HG03139 (cell line): ENCODE measurements around the gene RUFY1.
"Not testable (repeated sequence)": the region's sequence is repeated elsewhere in the genome, so short reads cannot be mapped to it uniquely, and the experiment has no call there.

Experiments
- ATAC-seq: cut with Tn5 transposase; IDR thresholded peaks from one replicate; pipeline ENCODE4 v1.9.1; 2021; ENCODE audit not compliant: unreplicated experiment

The RUFY1 gene

GRCh38 chr5:179536676-179537075 is 13.7 kb upstream of the RUFY1 start:
- no peak for ATAC-seq

- ATAC-seq: no peak
These were observed 8.2 kb upstream of the RUFY1 start for GRCh38 chr5:179542170-179542569.

DNA sequence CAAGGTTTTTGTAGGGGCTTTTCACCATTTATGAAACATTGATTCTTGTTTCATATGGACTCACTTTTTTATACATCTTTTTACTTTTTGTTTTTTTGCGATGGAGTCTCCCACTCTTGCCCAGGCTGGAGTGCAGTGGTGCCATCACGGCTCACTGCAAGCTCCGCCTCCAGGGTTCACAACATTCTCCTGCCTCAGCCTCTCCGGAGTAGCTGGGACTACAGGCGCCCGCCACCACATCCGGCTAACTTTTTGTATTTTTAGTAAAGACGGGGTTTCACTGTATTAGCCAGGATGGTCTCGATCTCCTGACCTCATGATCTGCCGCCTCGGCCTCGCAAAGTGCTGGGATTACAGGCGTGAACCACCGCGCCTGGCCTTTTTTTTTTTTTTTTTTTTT is 7.1 kb upstream of the RUFY1 start:
- not testable (repeated sequence) for ATAC-seq

GRCh38 chr5:179553006-179553405 is 2.7 kb downstream of the RUFY1 start:
- no peak for ATAC-seq

DNA sequence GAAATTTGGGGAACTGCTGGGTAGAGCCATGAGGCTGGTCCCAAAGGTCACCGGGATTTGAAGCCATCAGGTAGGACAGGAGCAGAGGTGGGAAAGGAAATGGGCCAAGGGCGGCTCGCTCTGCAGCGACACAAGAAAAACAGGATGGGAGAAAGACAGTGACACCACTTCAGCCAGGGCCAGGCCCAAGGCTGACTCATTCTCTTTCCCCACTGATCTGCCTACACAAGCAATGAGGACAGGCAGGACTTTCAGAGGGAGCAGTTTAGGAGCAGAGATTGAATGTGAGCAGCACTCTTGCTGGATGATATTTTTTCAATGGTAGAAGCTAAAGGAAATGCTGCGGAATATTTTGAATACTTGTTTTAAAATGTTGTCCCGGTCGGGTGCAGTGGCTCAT is 3.5 kb downstream of the RUFY1 start:
- ATAC-seq: no peak

- ATAC-seq: no peak
These were observed 4.6 kb downstream of the RUFY1 start for GRCh38 chr5:179554981-179555380.

DNA sequence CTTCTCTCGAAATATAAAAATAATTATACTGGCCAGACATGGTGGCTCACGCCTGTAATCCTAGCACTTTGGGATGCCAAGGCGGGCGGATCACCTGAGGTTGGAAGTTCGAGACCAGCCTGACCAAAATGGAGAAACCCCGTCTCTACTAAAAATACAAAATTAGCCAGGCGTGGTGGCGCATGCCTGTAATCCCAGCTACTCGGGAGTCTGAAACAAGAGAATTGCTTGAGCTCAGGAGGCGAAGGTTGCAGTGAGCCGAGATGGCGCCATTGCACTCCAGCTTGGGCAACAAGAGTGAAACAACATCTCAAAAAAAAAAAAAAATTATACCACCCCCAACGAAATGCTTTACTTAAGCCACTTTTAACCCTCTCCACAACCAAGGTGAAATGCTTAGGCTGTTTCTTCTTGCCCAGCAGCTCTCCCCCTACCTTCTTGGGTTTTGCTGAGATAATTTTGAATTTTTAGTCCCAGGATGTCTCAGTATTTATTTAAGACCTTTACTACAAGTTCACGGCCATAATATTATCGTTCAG is 8.0 kb downstream of the RUFY1 start:
- ATAC-seq: not testable (repeated sequence)

DNA sequence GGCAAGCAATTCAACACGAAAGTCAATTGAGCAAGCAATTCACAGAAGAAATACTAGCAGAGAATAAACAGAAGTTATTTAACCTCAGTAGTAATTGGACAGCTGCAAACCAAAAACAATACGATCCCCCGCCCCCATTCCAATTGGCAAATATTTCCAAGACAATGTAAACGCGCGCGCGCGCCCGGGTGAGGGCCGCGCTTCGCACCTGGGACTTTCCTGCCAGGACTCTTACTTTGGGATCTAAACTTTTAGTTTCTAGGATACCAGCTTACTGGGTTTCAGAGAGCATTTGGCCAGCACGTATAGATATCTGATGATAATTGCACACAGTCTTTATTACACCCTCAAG is 8.6 kb downstream of the RUFY1 start:
- no peak for ATAC-seq

GRCh38 chr5:179559284-179560252 is 9.2 kb downstream of the RUFY1 start:
- peak; percentile 99 for ATAC-seq

- ATAC-seq: no peak
These were observed 14.2 kb downstream of the RUFY1 start for GRCh38 chr5:179564526-179564925.

- ATAC-seq: no peak
These were observed 18.4 kb downstream of the RUFY1 start for GRCh38 chr5:179568721-179569120.

DNA sequence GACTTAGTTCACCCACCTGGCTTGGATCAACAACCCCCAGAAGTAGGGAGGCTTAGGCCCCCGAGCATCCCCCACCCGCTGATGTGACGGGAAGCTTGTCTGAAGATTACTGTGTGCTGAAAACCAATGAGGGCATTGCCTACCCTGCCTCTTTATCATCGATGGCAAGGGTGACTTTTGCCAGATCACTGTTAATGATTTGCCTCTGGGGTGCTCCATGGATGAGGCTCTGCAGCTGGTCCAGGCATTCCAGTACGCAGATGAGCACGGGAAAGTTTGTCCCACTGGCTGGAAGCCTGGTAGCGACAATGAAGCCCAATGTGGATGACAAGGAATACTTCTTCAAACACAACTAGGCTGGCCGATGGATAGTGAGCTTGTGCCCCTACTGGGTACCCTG is 22.0 kb downstream of the RUFY1 start:
- ATAC-seq: no peak

DNA sequence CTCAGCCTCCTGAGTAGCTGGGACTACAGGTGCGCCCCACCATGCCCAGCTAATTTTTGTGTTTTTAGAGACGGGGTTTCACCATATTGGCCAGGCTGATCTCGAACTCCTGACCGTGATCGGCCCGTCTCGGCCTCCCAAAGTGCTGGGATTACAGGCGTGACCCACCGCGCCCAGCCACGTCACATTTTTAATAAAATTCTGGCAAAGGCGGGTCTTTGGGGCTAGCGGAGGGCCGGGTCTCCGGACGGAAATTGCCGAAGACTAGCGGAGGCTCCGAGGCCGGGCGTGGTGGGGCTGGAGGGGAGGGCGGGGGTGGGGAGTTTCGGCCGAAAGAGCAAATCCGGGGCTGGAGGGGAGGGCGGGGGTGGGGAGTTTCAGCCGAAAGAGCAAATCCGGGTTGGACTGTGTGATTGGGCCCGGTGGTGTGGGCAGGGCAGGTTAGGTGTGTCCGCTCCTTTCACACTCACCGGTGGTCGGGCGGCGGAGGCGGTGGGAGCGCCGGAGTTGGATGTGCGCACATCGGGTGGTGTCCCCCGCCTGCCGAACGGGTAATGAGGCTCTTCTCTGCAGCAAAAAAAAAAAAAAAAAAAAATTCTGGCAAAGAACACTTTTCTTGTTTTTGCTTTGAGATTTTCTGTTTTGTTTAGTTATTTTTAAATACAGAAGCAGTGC is 27.1 kb downstream of the RUFY1 start:
- no peak for ATAC-seq

- ATAC-seq: no peak
These were observed 35.6 kb downstream of the RUFY1 start for GRCh38 chr5:179585941-179586401.

GRCh38 chr5:179588166-179588565 is 37.8 kb downstream of the RUFY1 start:
- no peak for ATAC-seq

- ATAC-seq: no peak
These were observed 45.6 kb downstream of the RUFY1 start for GRCh38 chr5:179595916-179596315.

- ATAC-seq: no peak
These were observed 46.1 kb downstream of the RUFY1 start for GRCh38 chr5:179596421-179596820.

- no peak for ATAC-seq
These were observed 48.7 kb downstream of the RUFY1 start for GRCh38 chr5:179599100-179599499.

DNA sequence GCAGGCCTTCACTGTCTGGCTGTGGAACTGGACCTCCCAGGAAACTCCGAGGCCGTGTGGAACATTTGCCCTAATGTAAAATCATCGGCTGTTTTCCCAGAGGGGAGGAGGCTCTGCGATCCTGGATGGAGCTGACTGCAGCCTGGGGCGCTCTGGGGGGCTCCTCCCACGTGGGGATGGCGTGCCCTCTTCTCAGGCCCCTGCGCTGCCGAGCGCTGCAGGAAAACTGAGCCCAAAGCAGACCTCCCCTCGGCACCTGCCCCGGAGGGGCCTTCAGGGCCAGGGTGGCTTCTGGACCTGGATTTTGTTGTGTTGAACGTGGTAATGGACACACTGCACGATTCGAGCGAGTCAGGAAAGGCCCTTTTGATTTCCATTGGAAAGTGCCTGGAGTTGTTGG is 49.2 kb downstream of the RUFY1 start:
- no peak for ATAC-seq

DNA sequence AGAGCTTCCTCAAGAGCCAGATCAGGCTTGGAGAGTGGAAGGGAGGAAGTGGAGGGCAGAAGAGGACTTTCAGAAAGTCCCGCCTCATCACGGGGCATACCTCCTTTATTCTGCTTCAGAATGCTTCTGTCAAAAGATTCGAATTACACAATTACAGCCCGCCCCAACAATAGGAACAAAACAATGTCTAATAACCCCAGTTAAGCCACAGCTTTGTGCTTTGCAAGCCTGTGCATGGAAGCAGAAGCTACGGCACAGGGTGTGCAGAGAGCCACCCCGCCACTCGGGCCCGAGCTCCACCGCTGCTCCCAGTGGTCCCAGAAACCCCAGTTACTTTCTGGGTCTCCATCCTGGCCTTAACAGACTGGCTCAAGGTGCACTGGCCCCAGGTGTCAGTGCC is 49.6 kb downstream of the RUFY1 start:
- no peak for ATAC-seq

DNA sequence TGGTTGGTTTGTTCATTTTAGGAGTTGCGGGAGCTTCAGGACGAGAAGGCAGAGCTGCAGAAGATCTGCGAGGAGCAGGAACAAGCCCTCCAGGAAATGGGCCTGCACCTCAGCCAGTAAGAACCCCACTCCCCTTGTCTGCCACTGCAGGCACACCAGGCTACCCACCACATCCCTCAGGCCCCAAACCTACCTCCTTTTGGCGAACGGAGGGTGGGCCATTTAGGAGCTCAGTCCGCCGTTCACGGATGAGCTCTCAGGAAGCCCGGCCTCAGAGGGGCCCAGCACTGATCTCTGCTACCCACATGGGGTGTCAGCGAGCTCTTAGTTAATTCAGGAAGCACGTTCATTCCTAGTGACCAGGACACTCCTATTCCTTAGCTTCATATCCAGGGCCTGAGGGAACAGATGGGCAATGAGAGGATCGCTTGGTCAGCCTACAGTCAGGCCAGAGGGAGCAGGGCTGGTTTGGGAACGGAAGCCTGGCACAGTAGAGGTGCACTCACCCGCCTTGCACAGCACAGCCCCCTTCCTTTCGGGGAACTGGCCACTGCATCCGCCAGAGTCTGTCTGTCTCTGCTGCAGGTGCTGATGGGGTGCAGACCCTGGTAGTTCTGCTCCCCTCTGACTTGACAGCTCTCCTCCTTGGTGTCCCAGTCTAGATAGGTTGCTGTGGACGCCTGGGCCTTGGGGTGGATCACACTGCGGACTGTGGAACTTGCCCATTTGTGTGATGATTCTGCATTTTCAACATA is 51.7 kb downstream of the RUFY1 start:
- ATAC-seq: no peak
